ENCODE measurements around the gene ELFN2. TPM values are rescaled to one million over a fixed set of nuclear protein-coding genes. Genes with fewer than 3 reads are reported as not detected.

ELFN2 gene
- not detected for total RNA-seq

DNA sequence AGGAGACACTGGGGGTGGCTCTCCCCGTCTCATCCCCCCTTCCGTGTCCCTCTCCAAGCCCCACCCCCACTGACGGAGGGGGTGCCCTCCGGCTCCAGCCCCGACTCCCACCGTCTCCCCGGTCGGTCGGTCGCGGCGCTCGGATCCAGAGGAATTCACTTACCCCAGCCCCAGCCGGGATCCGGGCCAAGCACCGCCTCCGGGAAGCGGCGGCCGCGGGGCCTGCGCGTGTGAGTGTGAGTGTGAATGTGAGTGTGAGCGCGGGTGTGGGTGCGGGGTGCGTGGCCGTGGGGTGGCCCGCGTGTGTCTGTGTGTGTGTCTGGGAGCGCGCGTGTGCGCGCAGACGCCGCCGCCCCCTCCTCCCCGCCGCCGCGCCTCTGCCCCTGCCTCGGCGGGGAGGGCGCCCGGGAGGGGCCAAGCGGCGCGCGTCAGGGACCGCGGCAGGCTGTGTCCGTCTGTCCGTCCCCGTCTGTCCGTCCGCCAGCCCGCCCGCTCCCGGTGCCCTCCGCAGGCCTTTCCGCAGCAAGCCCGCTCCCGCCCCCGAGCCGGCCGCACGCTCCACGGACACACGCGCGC lies at the start of gene ELFN2:
TSS of gene ELFN2 (minus strand) at position 345 of the 576 bp plus-strand sequence. CDS start 51,945 bp downstream, outside the sequence.
- TF ChIP-seq, protein P1, sequence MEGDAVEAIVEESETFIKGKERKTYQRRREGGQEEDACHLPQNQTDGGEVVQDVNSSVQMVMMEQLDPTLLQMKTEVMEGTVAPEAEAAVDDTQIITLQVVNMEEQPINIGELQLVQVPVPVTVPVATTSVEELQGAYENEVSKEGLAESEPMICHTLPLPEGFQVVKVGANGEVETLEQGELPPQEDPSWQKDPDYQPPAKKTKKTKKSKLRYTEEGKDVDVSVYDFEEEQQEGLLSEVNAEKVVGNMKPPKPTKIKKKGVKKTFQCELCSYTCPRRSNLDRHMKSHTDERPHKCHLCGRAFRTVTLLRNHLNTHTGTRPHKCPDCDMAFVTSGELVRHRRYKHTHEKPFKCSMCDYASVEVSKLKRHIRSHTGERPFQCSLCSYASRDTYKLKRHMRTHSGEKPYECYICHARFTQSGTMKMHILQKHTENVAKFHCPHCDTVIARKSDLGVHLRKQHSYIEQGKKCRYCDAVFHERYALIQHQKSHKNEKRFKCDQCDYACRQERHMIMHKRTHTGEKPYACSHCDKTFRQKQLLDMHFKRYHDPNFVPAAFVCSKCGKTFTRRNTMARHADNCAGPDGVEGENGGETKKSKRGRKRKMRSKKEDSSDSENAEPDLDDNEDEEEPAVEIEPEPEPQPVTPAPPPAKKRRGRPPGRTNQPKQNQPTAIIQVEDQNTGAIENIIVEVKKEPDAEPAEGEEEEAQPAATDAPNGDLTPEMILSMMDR (IDR thresholded peaks at IDR 0.05) = no peak
- Histone ChIP-seq H3K4me3 (peak within 1 kb of the TSS; percentile 30 to 58), H3K27ac (no peak within 1 kb of the TSS), H3K27me3 (peaks cover 22 to 30% of the 10 kb centered on the region in 2 donors), H3K4me1 (peaks cover 0 to 17% of the 10 kb centered on the region in 2 donors), H3K9me3 (peaks cover 0 to under 1% of the 10 kb centered on the region in 2 donors), H3K36me3 (no peaks in the 10 kb centered on the region)
- DNase-seq (ENCODE audit: low spot score) = no peak

DNA sequence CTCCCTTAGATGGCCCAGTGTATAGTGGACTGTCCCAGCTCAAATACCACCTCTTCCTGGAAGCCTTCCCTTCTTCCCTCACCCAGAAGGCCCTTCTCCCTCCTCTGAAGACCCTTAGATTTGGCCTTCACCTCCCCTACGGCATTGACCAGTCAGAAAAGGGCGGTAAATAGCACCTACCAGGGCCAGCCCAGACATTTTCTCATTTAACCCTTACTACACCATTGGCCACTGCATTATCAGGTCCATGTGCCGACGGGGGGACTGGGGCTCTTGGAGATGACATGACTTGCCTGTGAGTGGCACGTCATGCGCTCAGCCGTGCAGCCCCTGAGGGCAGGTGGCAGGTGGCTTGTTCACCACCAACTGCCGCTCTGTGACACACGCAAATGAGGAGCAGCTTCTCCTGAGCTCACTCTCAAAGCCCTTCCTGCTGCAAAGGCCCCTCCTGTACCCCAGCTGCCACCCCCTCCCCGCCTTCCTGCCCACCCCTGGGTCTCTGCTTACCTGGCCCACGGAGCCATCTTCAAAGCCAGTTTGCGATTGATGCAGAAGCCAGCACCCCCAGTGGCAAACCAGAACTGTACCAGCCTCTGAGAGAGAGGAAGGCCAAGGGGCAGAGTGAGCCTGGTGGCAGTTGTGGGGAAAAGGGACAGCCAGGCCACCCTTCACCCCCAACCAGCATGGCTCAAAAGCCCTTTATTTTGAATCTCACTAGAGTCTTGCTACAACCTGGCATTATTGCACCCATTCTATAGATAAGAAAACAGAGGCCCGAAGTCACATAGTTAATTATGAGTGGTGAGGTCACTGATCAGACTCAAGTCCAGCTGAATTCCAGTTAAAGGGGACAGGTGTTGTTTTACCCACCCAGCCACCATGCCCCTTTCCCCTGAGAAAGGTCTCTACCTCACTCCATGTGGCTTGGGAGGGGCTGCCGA lies 49.4 kb upstream of the ELFN2 start:
- H3K9me3 ChIP-seq = no peaks in the 10 kb centered on the region
- no peak overlapping the region for H3K4me3 ChIP-seq
- TF ChIP-seq, protein P1 (IDR thresholded peaks at IDR 0.05) = no peak
- no peak for DNase-seq (ENCODE audit: low spot score)
- no peaks in the 10 kb centered on the region for H3K36me3 ChIP-seq
- no peak overlapping the region for H3K27ac ChIP-seq
- H3K4me1 ChIP-seq = no peaks in the 10 kb centered on the region
- H3K27me3 ChIP-seq = no peaks in the 10 kb centered on the region

DNA sequence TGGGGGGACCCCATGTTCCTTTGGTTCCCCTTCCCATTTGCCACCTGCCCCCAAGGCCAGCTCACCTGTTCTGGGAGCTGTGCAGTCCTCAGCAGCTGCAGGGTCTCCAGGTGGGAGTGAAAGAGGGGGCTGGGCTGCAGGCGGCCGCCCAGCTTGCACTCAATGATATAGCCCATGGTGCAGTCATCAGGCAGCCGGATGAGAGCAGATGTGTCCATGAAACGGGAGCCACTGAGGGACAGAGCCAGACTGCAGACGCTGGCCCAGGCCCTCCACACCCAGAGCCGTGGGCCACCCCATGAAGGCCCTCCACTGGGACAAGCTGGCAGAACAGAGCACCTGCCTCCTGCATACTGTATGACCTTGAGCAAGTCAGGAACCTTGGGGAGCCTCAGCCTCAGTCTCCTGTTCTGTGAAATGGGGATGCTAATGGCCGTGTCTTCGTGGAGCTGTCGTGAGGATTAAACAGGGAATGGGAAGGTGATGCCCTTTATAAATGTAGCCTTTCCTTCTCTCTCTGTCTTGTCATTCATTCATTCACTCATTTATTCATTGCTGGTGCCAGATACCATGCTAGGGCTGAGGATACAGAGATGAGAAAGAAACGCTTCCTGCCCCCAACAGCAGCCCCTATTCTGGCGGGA lies 47.3 kb upstream of the ELFN2 start:
- DNase-seq (ENCODE audit: low spot score) = no peak
- Histone ChIP-seq H3K9me3 (no peaks in the 10 kb centered on the region), H3K4me1 (no peaks in the 10 kb centered on the region), H3K27me3 (no peaks in the 10 kb centered on the region), H3K36me3 (no peaks in the 10 kb centered on the region), H3K4me3 (no peak overlapping the region), H3K27ac (no peak overlapping the region)
- TF ChIP-seq, protein P1 (IDR thresholded peaks at IDR 0.05) = no peak

GRCh38 chr22:37473437-37473946 lies 46.2 kb upstream of the ELFN2 start:
- Histone ChIP-seq H3K27ac (no peak overlapping the region), H3K27me3 (no peaks in the 10 kb centered on the region), H3K36me3 (no peaks in the 10 kb centered on the region), H3K4me1 (no peaks in the 10 kb centered on the region), H3K9me3 (no peaks in the 10 kb centered on the region), H3K4me3 (no peak overlapping the region)
- TF ChIP-seq, protein P1 (IDR thresholded peaks at IDR 0.05) = no peak
- DNase-seq (ENCODE audit: low spot score) = no peak

GRCh38 chr22:37472418-37473006 lies 45.2 kb upstream of the ELFN2 start:
- TF ChIP-seq, protein P1 (IDR thresholded peaks at IDR 0.05) = peak in 1 of 2 donors; percentile 55
- Histone ChIP-seq H3K9me3 (no peaks in the 10 kb centered on the region), H3K4me1 (no peaks in the 10 kb centered on the region), H3K27ac (no peak overlapping the region), H3K27me3 (no peaks in the 10 kb centered on the region), H3K4me3 (no peak overlapping the region), H3K36me3 (no peaks in the 10 kb centered on the region)
- no peak for DNase-seq (ENCODE audit: low spot score)

All from right atrium auricular region (tissue), 2 donors.